ENCODE measurements around the gene BAHCC1. TPM values are rescaled to one million over a fixed set of nuclear protein-coding genes. Genes with fewer than 3 reads are reported as not detected.
A peak's percentile ranks its signal among the peaks of the same experiment; 100 is the strongest.

Gene BAHCC1
- total RNA-seq, 2 donors from 2014 or later, result 41.2 to 69.6 TPM

GRCh38 chr17:81390873-81391255 lies 4.4 kb upstream of the BAHCC1 start:
- peak overlapping the region; percentile 93 to 96 for H3K27ac ChIP-seq
- ATAC-seq (ENCODE audit: insufficient number of reproducible peaks, low FRiP score, low read depth) (no peak), DNase-seq (ENCODE audit: low spot score) (no peak)
- no peak overlapping the region for H3K4me3 ChIP-seq
- no peaks in the 10 kb centered on the region for H3K36me3 ChIP-seq
- TF ChIP-seq CTCF (IDR thresholded peaks at IDR 0.05), result no peak
- H3K4me1 ChIP-seq (ENCODE audit: control insufficient read depth in 1 of 2, low read depth in 2 of 2), result peaks cover 20 to 61% of the 10 kb centered on the region in 2 donors
- no peaks in the 10 kb centered on the region for H3K27me3 ChIP-seq (replicated peaks; ENCODE audit: insufficient read depth)
- no peaks in the 10 kb centered on the region for H3K9me3 ChIP-seq

GRCh38 chr17:81391293-81391935 lies 3.8 kb upstream of the BAHCC1 start:
- H3K27ac ChIP-seq, result peak overlapping the region; percentile 93 to 96
- ATAC-seq (ENCODE audit: insufficient number of reproducible peaks, low FRiP score, low read depth) (no peak), DNase-seq (ENCODE audit: low spot score) (no peak)
- no peaks in the 10 kb centered on the region for H3K27me3 ChIP-seq (replicated peaks; ENCODE audit: insufficient read depth)
- peak overlapping the region; percentile 92 for H3K4me3 ChIP-seq
- no peaks in the 10 kb centered on the region for H3K9me3 ChIP-seq
- no peaks in the 10 kb centered on the region for H3K36me3 ChIP-seq
- H3K4me1 ChIP-seq (ENCODE audit: control insufficient read depth in 1 of 2, low read depth in 2 of 2), result peaks cover 17 to 56% of the 10 kb centered on the region in 2 donors
- TF ChIP-seq CTCF (IDR thresholded peaks at IDR 0.05), result no peak

GRCh38 chr17:81391936-81392908 lies 3.0 kb upstream of the BAHCC1 start:
- TF ChIP-seq CTCF (IDR thresholded peaks at IDR 0.05), result no peak
- no peaks in the 10 kb centered on the region for H3K9me3 ChIP-seq
- peaks cover 17 to 54% of the 10 kb centered on the region in 2 donors for H3K4me1 ChIP-seq (ENCODE audit: control insufficient read depth in 1 of 2, low read depth in 2 of 2)
- DNase-seq (ENCODE audit: low spot score) (no peak), ATAC-seq (ENCODE audit: insufficient number of reproducible peaks, low FRiP score, low read depth) (no peak)
- H3K27me3 ChIP-seq (replicated peaks; ENCODE audit: insufficient read depth), result no peaks in the 10 kb centered on the region
- H3K27ac ChIP-seq, result peak overlapping the region; percentile 93 to 96
- no peaks in the 10 kb centered on the region for H3K36me3 ChIP-seq
- peak overlapping the region; percentile 92 for H3K4me3 ChIP-seq

- Histone ChIP-seq H3K27ac (peak overlapping the region; percentile 93 to 96), H3K4me3 (peak overlapping the region; percentile 92), H3K36me3 (no peaks in the 10 kb centered on the region), H3K27me3 (replicated peaks; ENCODE audit: insufficient read depth) (no peaks in the 10 kb centered on the region), H3K4me1 (ENCODE audit: control insufficient read depth in 1 of 2, low read depth in 2 of 2) (peaks cover 17 to 47% of the 10 kb centered on the region in 2 donors), H3K9me3 (no peaks in the 10 kb centered on the region)
- ATAC-seq (ENCODE audit: insufficient number of reproducible peaks, low FRiP score, low read depth) (no peak), DNase-seq (ENCODE audit: low spot score) (no peak)
- TF ChIP-seq CTCF (IDR thresholded peaks at IDR 0.05), result no peak
Observed at GRCh38 chr17:81392909-81393654, 2.2 kb upstream of the BAHCC1 start.
